RPMI8226 (cell line): ENCODE results near the gene PTPRT.

ENCODE experiments used
- DNase-seq: peaks from one replicate; pipeline ENCODE4 v3.0.0-alpha.2; 2015

PTPRT gene

DNA sequence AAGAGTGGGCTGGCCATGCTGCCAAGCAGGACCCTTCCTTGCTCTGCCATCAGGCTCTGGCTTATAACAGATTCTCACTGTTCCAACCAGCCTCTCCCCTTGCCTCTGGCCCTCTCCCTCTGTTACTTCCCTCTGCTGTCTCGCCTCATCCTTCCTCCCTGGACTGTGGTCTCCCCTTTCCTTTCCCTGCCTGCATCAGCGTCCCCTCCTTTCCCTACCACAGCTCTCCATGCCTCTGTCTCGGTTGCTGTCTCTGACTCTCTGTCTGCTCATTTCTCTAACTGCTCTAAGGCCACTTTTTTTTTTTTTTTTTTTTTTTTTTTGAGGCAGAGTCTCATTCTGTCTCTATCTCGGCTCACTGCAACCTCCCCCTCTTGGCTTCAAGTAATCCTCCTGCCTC is 173.4 kb downstream of the PTPRT start:
- no peak for DNase-seq

DNA sequence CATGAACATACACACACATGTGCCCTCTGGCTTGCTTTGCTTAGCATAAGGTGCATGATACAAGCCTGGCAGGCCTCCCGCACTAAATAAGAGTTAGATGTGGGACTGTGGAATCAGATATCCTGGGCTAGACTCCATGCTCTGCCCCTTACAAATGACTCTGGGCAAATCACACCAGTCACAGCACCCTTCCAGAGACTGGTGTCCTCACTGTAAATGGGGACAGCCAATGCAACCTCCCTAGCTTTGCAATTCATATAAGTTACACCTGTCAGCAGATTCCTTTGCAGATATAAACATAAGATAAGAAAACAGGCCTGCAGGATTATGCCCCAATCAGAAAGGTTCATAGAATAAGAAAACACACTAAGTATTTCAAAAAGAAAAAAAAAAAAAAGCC is 174.1 kb downstream of the PTPRT start:
- DNase-seq = no peak

- no peak for DNase-seq
Measured at GRCh38 chr20:43014206-43014605, 175.5 kb downstream of the PTPRT start.

DNA sequence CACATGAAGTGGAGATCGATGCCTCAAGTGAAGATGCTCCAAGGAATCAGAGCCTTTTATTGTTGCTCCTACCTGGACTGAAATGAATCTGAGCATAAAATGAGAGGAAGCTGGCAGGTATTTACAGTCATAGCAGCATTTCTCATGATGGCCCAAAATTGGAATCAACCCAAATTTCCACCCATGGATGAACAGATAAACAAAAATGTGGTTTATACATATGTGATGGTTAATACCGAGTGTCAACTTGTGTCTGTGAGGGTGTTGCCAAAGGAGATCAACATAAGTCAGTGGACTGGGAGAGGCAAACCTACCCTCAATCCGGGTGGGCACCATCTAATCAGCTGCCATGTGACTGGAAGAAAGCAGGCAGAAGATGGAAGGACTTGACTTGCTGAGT is 178.2 kb downstream of the PTPRT start:
- DNase-seq = no peak

- DNase-seq = no peak
Measured at GRCh38 chr20:43009532-43009931, 180.2 kb downstream of the PTPRT start.

DNA sequence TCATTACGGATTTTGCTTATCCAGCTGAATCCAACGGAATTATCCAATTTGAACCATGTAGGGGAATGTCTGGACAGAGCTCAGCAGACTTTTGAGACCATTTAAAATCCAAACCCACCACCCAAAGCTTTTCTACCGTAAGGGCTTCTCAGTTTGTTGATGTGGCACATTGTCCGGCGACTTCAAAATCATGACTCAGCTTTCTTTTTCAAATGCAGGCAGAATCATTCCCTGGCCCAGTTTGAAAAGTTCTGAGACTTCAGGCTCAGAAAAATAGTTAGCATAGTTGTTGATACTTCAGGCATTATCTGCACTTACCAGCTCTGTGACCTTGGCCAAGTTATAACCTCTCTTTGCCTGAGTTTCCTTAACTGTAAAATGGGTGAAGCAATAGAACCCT is 182.2 kb downstream of the PTPRT start:
- no peak for DNase-seq

DNA sequence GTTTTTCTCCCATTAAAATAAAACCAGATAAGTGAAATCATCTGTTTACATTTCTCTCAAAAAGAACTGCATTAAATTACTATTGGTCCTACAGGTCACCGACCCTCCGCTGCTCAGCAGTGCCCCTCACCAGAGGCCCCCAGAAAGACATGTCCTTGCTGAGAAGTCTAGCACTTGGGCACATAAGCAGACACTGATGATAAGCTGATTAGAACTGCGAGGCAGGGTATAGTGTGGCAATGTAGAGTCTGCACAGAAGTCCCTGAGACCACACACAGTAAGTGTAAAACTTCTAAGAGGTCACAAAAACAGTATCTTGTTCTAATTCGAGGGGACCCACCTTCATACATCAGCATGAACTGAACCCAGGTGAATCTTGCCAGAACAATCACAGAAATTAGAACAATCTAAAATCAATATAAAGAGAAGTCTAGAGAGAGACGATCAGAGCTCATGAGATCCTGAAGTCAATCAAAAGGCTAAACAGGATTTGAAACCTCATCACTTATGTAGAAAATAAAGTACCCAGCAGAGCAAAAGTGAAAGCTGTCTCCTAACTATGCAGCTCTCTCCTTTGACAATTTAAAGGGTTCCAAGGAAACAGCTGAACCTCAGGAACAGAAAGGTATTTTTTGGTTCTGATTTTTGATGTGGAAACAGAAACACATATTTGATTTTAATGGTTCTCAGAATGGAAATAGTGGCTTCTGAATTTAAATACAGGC is 182.9 kb downstream of the PTPRT start:
- DNase-seq = no peak

- DNase-seq = no peak
Measured at GRCh38 chr20:43003318-43003944, 186.3 kb downstream of the PTPRT start.

- no peak for DNase-seq
Measured at GRCh38 chr20:42996141-42996540, 193.6 kb downstream of the PTPRT start.

DNA sequence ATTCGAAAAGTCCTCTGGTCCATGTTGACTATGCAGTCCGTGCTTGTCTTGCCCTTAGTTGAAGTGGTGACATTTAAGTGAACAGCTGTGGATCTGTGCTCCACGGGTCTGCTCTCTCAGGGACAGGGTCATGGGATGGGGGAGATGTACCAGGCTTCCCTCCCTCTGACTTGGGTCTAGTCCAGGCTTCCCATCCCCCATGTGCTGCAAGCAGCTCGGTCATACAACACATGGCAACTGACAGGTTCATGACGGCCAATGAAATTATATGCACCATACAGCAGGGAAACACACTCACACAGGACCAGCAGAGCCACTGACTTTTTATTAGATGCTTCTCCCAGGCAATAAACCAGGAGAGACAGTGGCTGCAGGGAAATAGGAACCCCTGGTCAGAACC is 201.4 kb downstream of the PTPRT start:
- DNase-seq = no peak

GRCh38 chr20:42987376-42988114 is 202.2 kb downstream of the PTPRT start:
- no peak for DNase-seq

- no peak for DNase-seq
Measured at GRCh38 chr20:42986143-42986773, 203.4 kb downstream of the PTPRT start.

DNA sequence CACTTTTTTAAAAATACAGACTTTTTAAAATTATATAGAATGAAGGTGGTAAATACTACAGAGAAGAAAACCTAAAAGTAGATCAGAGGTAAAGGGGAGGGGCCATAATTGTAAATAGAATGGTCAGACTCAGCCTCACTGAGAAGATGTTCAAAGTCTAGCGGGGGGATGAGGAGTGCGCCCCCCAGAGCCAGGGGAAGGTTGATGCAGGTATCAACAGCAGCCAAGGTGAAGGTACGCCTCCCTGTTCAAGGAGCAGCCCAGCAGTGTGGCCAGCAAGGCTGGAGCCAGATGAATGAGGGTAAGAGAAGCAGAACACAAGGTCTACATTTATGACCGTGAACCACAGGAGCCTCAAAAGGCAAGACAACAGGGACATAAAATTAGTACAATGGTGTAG is 204.1 kb downstream of the PTPRT start:
- no peak for DNase-seq

GRCh38 chr20:42982218-42982617 is 207.5 kb downstream of the PTPRT start:
- no peak for DNase-seq

DNA sequence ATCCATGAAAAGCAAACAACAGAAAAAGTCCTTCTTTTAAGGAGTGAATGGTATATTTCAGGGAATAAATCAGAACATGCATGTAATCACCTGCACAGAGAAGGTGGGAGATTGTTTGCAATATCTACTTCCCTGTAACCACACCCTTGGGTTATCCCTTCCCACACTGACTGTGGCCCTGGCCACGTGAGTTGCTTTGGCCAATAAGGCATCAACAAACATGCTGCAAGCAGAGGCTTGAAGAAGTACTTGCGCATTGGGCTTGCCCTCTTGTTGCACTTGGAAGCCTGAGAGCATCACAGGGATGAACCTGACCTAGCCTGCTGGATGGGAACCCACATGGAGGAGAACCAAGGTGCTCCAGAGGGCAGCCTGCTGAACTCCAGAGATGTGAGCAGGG is 208.5 kb downstream of the PTPRT start:
- no peak for DNase-seq

DNA sequence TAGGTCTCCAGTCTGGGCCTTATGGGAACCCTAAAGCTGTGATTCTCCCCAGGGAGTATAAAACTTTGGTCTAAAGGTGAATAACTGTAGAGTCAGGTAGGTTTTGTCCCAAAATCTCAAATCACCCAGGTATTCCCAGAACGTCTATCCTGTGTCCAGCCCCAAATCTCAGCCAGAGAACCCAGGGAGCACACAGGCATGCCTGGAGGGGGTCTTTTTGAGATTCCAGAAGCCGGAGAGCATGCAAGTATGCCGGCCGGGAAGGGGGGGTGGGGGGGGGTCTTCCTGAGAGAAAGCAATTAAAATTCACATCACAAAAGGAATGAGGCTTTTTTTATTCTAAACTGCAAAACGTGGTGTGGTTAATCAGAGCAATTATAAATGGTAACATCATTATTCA is 210.0 kb downstream of the PTPRT start:
- DNase-seq = no peak

DNA sequence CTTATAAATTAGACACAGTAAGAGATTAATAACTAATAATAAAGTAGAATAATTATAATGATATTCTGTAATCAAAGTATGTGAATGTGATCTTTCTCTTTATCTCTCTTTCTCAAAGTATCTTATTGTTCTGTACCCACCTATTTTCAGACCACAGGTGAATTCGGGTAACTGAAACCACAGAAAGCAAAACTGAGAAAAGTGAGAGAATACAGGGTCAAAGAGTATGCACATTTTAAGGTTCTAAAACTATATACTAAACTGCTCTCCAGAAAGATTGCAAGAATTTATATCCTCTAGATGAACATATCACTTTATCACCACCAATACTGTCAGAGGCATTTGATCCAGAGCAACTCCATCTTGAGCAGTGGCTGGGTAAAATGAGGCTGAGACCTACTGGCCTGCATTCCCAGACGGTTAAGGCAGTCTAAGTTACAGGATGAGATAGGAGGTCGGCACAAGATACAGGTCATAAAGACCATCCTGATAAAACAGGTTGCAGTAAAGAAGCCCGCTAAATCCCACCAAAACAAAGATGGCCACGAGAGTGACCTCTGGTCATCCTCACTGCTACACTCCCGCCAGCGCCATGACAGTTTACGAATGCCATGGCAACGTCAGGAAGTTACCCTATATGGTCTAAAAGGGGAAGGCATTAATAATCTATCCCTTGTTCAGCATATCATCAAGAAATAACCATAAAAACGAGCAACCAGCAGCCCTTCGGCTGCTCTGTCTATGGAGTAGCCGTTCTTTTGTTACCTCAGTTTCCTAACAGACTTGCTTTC is 211.3 kb downstream of the PTPRT start:
- no peak for DNase-seq

DNA sequence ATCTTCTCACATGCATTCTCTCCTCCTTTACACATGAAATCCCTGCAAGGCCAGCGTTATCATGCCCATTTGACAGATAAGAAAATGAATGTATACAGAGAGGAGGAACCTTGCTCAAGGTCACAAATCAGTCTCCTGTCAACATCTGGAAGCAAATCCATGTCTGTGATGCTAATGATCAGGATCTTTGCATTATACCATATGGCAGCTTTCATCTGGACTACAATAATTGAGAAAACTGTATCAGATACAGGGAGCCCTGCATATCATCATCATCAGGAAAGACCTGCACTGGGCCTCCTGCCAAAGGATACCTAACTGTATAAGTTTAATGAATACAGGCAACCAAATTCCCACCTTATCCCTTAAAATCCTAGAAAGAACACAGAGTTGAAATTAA is 213.7 kb downstream of the PTPRT start:
- DNase-seq = no peak

- no peak for DNase-seq
Measured at GRCh38 chr20:42974347-42974746, 215.4 kb downstream of the PTPRT start.

DNA sequence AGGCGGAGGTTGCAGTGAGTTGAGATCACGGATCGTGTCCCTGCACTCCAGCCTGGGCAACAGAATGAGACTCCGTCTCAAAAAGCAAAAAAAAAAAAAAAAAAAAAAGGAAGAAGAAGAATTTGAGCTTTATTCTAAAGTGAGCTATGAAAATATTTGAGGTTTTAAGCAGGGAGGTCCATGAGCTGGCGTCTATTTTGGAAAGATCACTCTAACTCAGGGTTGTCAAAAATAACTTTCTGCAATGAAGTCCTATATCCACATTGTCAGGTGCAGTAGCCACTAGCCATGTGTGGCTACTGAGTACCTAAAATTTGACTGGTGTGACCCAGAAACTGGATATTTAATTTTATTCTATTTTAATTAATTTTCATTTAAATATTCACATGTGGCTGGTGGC is 217.1 kb downstream of the PTPRT start:
- DNase-seq = no peak

- no peak for DNase-seq
Measured at GRCh38 chr20:42968746-42969145, 221.0 kb downstream of the PTPRT start.

- no peak for DNase-seq
Measured at GRCh38 chr20:42963796-42964195, 225.9 kb downstream of the PTPRT start.

DNA sequence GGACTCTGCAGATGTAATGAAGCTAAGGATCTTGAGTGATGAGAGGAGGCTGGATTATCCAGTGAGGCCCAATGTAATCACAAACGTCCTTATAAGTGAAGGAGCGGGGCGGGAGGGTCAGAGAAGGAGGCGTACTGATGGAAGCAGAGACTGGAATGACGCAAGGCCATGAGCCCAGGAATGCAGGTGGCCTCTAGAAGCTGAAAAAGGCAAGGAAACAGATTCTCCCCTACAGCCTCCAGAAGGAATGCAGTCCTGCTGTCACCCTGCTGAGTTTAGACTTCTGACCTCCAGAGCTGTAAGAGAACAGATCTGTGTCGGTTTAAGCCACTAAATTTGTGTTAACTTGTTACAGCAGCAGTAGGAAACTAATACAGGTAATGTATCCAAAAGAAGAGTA is 227.9 kb downstream of the PTPRT start:
- DNase-seq = no peak
